Activated CD4-positive, alpha-beta T cell treated with anti-CD3 and anti-CD28 coated beads, Interleukin-2, amount 10 ng/mL, durations not matched to agents 24 days and 14 days (primary cell): Measurements from ENCODE around the gene ZNF444. TPM values are rescaled to one million over a fixed set of nuclear protein-coding genes. Genes with fewer than 3 reads are reported as not detected.

Experiments used
- DNase-seq: peaks from one replicate; pipeline ENCODE4 v3.0.0; 2022
- H3K27ac Mint-ChIP-seq: one replicate; pipeline ENCODE4 v1.8.0; 2022; ENCODE audit warnings: mild to moderate bottlenecking, mixed read lengths
- H3K27me3 Mint-ChIP-seq: one replicate; pipeline ENCODE4 v1.8.0; 2022; ENCODE audit warnings: mixed read lengths
- H3K36me3 Mint-ChIP-seq: one replicate; pipeline ENCODE4 v1.8.0; 2022; ENCODE audit warnings: low read depth, mild to moderate bottlenecking, mixed read lengths
- H3K4me1 Mint-ChIP-seq: one replicate; pipeline ENCODE4 v1.8.0; 2021; ENCODE audit warnings: mixed read lengths
- H3K4me3 Mint-ChIP-seq: one replicate; pipeline ENCODE4 v1.8.0; 2022; ENCODE audit warnings: mild to moderate bottlenecking, moderate library complexity, mixed read lengths
- H3K9me3 Mint-ChIP-seq: one replicate; pipeline ENCODE4 v1.8.0; 2021; ENCODE audit warnings: mixed read lengths
- intact Hi-C: fragments of 100-400 bp; cut with micrococcal nuclease; formaldehyde crosslinking; loops from one replicate; pipeline ENCODE4 v1.15.1; 2023
- total RNA-seq: library from RNA; stranded (reverse); gene quantifications from 2 replicates; pipeline ENCODE4 v1.2.3, GENCODE V29; 2022

Gene ZNF444
- total RNA-seq, 1 donor from 2014 or later, result 35.5 TPM

- Mint-ChIP-seq H3K4me1 (peaks cover 32% of the 10 kb centered on the region), H3K4me3 (peak overlapping the region; percentile 51), H3K27me3 (no peaks in the 10 kb centered on the region), H3K9me3 (no peaks in the 10 kb centered on the region), H3K36me3 (peaks cover 12% of the 10 kb centered on the region), H3K27ac (peak overlapping the region; percentile 65)
- DNase-seq, result no peak
- intact Hi-C loops, result loop anchor here (10.0 kb wide), 1 partner anchor 52 kb away; no protein-coding TSS in a partner anchor
Observed at GRCh38 chr19:56112313-56112709, 28.8 kb upstream of the ZNF444 start.

- intact Hi-C loops, result loop anchor here (10.0 kb wide), 1 partner anchor 52 kb away; no protein-coding TSS in a partner anchor
- Mint-ChIP-seq H3K27me3 (no peaks in the 10 kb centered on the region), H3K27ac (peak overlapping the region; percentile 25), H3K4me3 (peak overlapping the region; percentile 10), H3K4me1 (peaks cover 32% of the 10 kb centered on the region), H3K9me3 (no peaks in the 10 kb centered on the region), H3K36me3 (peaks cover 15% of the 10 kb centered on the region)
- no peak for DNase-seq
Observed at GRCh38 chr19:56113074-56113632, 27.9 kb upstream of the ZNF444 start.

- Mint-ChIP-seq H3K27ac (no peak overlapping the region), H3K4me3 (no peak overlapping the region)
Observed at GRCh38 chr19:56114051-56114777, 26.9 kb upstream of the ZNF444 start.

GRCh38 chr19:56114778-56115110 is 26.3 kb upstream of the ZNF444 start:
- intact Hi-C loops, result loop anchor here (10.0 kb wide), 1 partner anchor 50 kb away; no protein-coding TSS in a partner anchor
- Mint-ChIP-seq H3K4me1 (peaks cover 39% of the 10 kb centered on the region), H3K36me3 (peaks cover 21% of the 10 kb centered on the region), H3K4me3 (no peak overlapping the region), H3K27me3 (no peaks in the 10 kb centered on the region), H3K9me3 (no peaks in the 10 kb centered on the region), H3K27ac (no peak overlapping the region)
- DNase-seq, result no peak

More at GRCh38 chr19:56114051-56114777, 26.9 kb upstream of the ZNF444 start:
- Mint-ChIP-seq H3K27me3 (no peaks in the 10 kb centered on the region), H3K4me1 (peaks cover 34% of the 10 kb centered on the region), H3K36me3 (peaks cover 16% of the 10 kb centered on the region), H3K9me3 (no peaks in the 10 kb centered on the region)
- no peak for DNase-seq
- intact Hi-C loops, result loop anchor here (10.0 kb wide), 1 partner anchor 51 kb away; no protein-coding TSS in a partner anchor

GRCh38 chr19:56115490-56115889 is 25.6 kb upstream of the ZNF444 start:
- no peaks in the 10 kb centered on the region for H3K27me3 Mint-ChIP-seq
- H3K9me3 Mint-ChIP-seq, result no peaks in the 10 kb centered on the region
- DNase-seq, result no peak
- peaks cover 40% of the 10 kb centered on the region for H3K4me1 Mint-ChIP-seq
- H3K36me3 Mint-ChIP-seq, result peaks cover 22% of the 10 kb centered on the region
- intact Hi-C loops, result loop anchor here (10.0 kb wide), 1 partner anchor 49 kb away; no protein-coding TSS in a partner anchor
- no peak overlapping the region for H3K4me3 Mint-ChIP-seq
- H3K27ac Mint-ChIP-seq, result peak overlapping the region; percentile 11

- Mint-ChIP-seq H3K4me3 (no peak overlapping the region), H3K36me3 (peaks cover 22% of the 10 kb centered on the region), H3K4me1 (peaks cover 39% of the 10 kb centered on the region), H3K27ac (peak overlapping the region; percentile 16), H3K27me3 (peaks cover 2% of the 10 kb centered on the region), H3K9me3 (no peaks in the 10 kb centered on the region)
- intact Hi-C loops, result loop anchor here (10.0 kb wide), 1 partner anchor 48 kb away; no protein-coding TSS in a partner anchor
- DNase-seq, result no peak
Observed at GRCh38 chr19:56116606-56117005, 24.5 kb upstream of the ZNF444 start.

- Mint-ChIP-seq H3K4me1 (peaks cover 40% of the 10 kb centered on the region), H3K4me3 (peak overlapping the region; percentile 21)
Observed at GRCh38 chr19:56117376-56117884, 23.7 kb upstream of the ZNF444 start.

GRCh38 chr19:56117889-56118288 is 23.2 kb upstream of the ZNF444 start:
- H3K27ac Mint-ChIP-seq, result no peak overlapping the region

More at GRCh38 chr19:56117376-56117884, 23.7 kb upstream of the ZNF444 start:
- H3K9me3 Mint-ChIP-seq, result no peaks in the 10 kb centered on the region
- H3K36me3 Mint-ChIP-seq, result peaks cover 20% of the 10 kb centered on the region
- H3K27ac Mint-ChIP-seq, result no peak overlapping the region
- peaks cover 2% of the 10 kb centered on the region for H3K27me3 Mint-ChIP-seq
- intact Hi-C loops, result loop anchor here (10.0 kb wide), 1 partner anchor 47 kb away; no protein-coding TSS in a partner anchor
- DNase-seq, result no peak

GRCh38 chr19:56118666-56119581 is 22.2 kb upstream of the ZNF444 start:
- intact Hi-C loops, result loop anchor here (10.0 kb wide), 1 partner anchor 46 kb away; no protein-coding TSS in a partner anchor
- Mint-ChIP-seq H3K27ac (peak overlapping the region; percentile 93), H3K4me3 (peak overlapping the region; percentile 90), H3K36me3 (peaks cover 15% of the 10 kb centered on the region), H3K4me1 (peaks cover 33% of the 10 kb centered on the region), H3K9me3 (no peaks in the 10 kb centered on the region), H3K27me3 (peaks cover 2% of the 10 kb centered on the region)
- no peak for DNase-seq

More at GRCh38 chr19:56117889-56118288, 23.2 kb upstream of the ZNF444 start:
- Mint-ChIP-seq H3K27me3 (peaks cover 2% of the 10 kb centered on the region), H3K4me3 (peak overlapping the region; percentile 21), H3K9me3 (no peaks in the 10 kb centered on the region), H3K36me3 (peaks cover 18% of the 10 kb centered on the region), H3K4me1 (peaks cover 37% of the 10 kb centered on the region)
- DNase-seq, result no peak
- intact Hi-C loops, result loop anchor here (10.0 kb wide), 1 partner anchor 47 kb away; no protein-coding TSS in a partner anchor

- Mint-ChIP-seq H3K9me3 (no peaks in the 10 kb centered on the region), H3K36me3 (peaks cover 13% of the 10 kb centered on the region), H3K4me1 (peaks cover 32% of the 10 kb centered on the region), H3K27ac (peak overlapping the region; percentile 93), H3K27me3 (peaks cover 2% of the 10 kb centered on the region), H3K4me3 (peak overlapping the region; percentile 90)
- DNase-seq, result peak; percentile 63
- intact Hi-C loops, result loop anchor here (10.0 kb wide), 1 partner anchor 45 kb away; no protein-coding TSS in a partner anchor
Observed at GRCh38 chr19:56119582-56119978, 21.5 kb upstream of the ZNF444 start.

GRCh38 chr19:56120002-56120370 is 21.1 kb upstream of the ZNF444 start:
- intact Hi-C loops, result loop anchor here (10.0 kb wide), 1 partner anchor 785 kb away; the partner anchor contains the start of gene KMT5C
- peak overlapping the region; percentile 90 for H3K4me3 Mint-ChIP-seq
- H3K27ac Mint-ChIP-seq, result peak overlapping the region; percentile 93
- H3K4me1 Mint-ChIP-seq, result peaks cover 33% of the 10 kb centered on the region
- H3K36me3 Mint-ChIP-seq, result peaks cover 10% of the 10 kb centered on the region
- DNase-seq, result no peak
- H3K9me3 Mint-ChIP-seq, result no peaks in the 10 kb centered on the region
- H3K27me3 Mint-ChIP-seq, result peaks cover 2% of the 10 kb centered on the region

GRCh38 chr19:56120371-56121179 is 20.5 kb upstream of the ZNF444 start:
- Mint-ChIP-seq H3K9me3 (no peaks in the 10 kb centered on the region), H3K27me3 (peaks cover 2% of the 10 kb centered on the region), H3K4me3 (peak overlapping the region; percentile 90), H3K27ac (peak overlapping the region; percentile 97), H3K36me3 (peaks cover 10% of the 10 kb centered on the region), H3K4me1 (peaks cover 35% of the 10 kb centered on the region)
- DNase-seq, result peak; percentile 94
- intact Hi-C loops, result loop anchor here (1.0 to 10.0 kb wide), 3 partner anchors 21 to 786 kb away; partner anchors contain the start of genes KMT5C, ZNF444 and ZSCAN5A
